NCI-H446 (cell line): ENCODE measurements around the gene TDRKH.

Source experiments
- DNase-seq, 2 experiments: peaks; one replicate each; lab custom pipeline; 2025; lab: John Stamatoyannopoulos, UW

The TDRKH gene

GRCh38 chr1:151822404-151822803 lies 32.1 kb upstream of the TDRKH start:
- DNase-seq, result no peak

- peak in 1 of 2 experiments; percentile 38 for DNase-seq
These were observed 30.6 kb upstream of the TDRKH start for GRCh38 chr1:151820940-151821339.

DNA sequence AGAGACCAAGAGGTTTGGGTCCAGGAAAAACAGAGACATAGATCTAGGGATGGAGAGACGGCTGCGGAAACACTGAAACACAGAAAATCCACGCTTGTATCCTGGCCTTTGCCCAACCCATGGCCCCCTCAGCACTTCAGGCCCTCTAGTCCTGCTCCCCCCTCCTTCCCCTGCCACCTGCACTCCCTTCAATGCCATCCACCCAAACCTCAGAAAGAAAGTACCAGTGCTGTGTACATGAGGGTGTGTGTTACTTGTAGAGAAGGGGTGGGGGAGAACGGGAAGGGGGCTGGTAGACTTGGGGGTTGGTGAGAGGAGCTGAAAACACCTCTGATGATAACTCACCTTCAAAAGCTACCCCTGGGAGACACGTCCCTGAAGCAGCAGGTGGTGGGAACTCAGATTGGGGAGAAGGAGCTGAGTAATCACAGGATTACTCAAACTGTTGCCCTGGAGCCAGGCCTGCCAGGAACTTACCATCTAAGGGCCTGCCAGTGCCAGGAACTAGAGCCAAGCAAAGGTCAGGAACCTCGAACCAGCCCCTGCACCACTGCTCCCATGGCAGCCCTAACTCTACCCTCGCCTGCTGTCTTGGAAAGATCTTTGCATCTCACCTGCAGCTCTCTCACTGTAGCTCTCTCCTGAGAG lies 29.8 kb upstream of the TDRKH start:
- DNase-seq, result no peak

DNA sequence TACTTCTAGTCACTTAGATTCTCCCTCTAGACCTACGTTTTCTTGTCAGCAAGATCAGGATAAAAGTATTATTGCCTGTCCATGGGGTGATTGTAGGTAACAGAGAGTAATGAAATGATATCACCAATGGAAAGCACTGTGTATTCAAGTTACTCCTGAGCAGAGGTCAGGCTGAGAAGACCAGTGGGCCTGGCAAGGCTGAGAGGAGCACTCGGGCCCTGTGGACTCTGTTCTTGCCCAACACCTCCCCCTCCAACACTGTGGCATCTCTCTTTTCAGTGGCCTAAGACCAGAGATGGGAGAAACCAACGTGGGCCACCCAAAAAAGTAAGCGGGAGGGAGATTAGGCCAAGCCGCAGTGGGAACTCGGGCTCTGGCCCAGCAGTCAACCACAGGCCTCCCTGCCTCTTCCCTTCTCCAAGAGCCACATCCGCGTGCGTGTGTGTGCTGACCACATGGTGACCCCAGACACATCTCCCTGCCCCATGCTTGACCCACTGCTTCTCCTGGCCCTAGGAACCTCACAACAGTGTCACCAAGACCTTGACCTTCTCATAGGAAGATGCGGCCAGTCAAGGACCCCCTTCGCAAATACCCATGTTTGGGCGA lies 29.0 kb upstream of the TDRKH start:
- DNase-seq, result no peak

- DNase-seq, result no peak
These were observed 27.0 kb upstream of the TDRKH start for GRCh38 chr1:151817353-151817730.

GRCh38 chr1:151816548-151817352 lies 26.4 kb upstream of the TDRKH start:
- no peak for DNase-seq

- DNase-seq, result no peak
These were observed 25.5 kb upstream of the TDRKH start for GRCh38 chr1:151815716-151816327.

GRCh38 chr1:151814971-151815545 lies 24.8 kb upstream of the TDRKH start:
- no peak for DNase-seq

GRCh38 chr1:151814426-151814825 lies 24.1 kb upstream of the TDRKH start:
- no peak for DNase-seq

DNA sequence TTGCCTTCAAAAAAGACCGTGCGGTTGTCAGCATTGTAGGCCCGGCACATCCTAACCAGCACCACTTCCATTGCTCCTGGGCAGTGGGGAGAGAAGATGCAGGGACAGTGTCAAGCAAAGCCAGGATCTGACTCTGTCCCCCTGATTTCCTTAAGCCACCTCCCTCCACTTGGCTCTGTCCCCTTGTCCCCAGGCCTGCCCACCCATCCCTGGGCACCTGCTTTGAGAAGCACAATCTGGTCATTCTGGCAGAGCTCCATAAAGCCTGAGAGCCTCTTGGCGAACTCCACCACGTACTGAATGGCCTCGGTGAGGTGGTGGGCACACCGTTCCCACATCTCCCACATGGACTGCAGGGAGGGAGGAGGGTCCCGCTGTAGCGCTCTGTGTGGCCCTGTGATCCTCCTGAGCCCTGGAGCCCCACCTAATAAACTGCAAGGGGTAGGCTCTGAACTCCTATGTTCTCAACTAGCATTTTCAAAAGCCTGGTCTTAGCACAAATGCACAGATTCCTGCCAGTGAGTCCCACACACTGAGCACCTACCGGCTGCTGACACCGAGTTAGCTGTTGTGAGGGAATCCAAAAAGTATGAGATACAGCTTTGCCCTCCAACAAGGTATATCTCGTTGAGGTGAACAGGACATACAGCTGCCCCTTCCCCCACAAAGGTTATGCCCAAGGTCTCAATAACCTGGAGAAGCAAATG lies 23.1 kb upstream of the TDRKH start:
- no peak for DNase-seq

GRCh38 chr1:151811181-151811580 lies 20.9 kb upstream of the TDRKH start:
- DNase-seq, result peak in 1 of 2 experiments; percentile 48

DNA sequence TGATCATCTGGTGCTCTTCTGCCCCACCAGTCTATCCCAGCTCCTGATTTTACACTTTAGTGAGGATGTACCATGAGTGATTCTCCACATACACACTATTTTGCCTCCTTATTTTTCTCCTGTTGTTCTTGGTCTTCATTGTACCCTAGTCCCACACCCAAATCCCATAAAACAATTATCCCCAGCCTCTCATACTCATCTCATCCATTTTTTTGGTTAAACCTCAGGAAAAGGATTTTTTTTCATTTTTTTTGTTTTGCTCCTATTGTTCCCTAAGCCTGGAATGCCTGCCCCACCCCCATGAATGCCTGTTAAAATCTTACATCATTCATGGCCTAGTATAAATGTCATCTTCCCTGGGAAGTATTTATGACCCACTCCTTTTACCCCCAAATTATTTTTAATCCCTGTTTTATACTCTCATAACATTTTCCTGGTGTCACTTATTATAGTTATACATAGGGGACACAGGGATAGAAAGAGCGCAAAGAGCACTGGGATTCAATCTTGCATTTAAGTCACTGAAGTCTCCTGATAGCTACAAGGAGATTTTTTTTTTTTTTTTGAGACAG lies 19.8 kb upstream of the TDRKH start:
- no peak for DNase-seq

DNA sequence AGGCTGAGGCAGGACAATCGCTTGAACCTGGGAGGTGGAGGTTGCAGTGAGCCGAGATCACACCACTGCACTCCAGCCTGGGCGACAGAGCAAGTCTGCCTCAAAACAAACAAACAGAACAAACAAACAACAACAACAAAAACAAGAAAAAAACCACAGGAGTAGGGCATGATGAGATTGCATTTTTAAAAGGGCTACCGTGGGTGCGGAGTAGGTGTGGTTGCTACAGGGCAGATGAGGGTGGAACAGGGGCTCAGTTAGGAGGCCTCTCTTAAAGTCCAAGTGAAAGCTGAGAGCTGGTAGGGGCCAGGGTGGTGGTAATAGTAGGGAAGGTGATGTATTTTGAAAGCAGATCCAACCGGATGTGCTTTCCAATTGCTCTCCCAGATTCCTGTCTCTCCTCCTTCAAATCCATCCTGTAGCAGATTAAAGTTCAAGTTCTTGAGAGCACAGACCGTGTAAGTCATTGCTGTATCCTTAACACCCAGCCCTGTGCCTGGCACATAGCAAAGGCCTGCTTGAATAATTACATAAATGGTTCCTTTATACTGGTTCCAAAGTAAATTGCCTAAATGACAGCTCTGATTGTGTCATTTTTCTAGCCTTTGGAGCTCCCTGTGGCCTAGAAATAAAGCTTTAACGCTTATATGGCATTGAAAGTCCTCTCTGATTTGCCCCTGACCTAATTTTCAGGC lies 19.1 kb upstream of the TDRKH start:
- no peak for DNase-seq

DNA sequence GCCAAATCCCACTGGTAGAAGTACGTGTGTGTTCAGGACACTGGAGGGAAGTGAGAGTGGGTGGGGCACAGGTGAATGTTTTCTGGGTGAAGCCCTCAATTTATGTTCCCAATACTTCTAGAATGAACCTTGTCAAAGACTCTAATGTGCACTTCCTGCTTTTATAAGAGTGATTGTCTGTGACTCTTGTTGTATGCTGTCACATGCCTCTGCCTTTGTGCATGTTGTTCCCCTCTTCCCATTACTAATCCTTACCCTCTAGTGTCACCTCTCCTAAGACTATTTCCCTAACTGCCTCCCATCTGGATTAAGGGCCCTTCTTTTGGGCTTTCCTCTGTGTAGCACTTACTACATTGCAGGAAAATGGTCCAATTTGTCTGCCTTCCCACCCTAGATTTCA lies 17.5 kb upstream of the TDRKH start:
- no peak for DNase-seq

- peak in 1 of 2 experiments; percentile 32 for DNase-seq
These were observed 16.8 kb upstream of the TDRKH start for GRCh38 chr1:151807131-151807530.

- no peak for DNase-seq
These were observed 15.9 kb upstream of the TDRKH start for GRCh38 chr1:151806170-151806569.

- DNase-seq, result no peak
These were observed 14.9 kb upstream of the TDRKH start, which contains the start of gene LINGO4 for GRCh38 chr1:151805066-151805820. TSS of gene LINGO4 (minus strand) at chr1:151805419. CDS start at chr1:151802704, 2,715 bp downstream.

DNA sequence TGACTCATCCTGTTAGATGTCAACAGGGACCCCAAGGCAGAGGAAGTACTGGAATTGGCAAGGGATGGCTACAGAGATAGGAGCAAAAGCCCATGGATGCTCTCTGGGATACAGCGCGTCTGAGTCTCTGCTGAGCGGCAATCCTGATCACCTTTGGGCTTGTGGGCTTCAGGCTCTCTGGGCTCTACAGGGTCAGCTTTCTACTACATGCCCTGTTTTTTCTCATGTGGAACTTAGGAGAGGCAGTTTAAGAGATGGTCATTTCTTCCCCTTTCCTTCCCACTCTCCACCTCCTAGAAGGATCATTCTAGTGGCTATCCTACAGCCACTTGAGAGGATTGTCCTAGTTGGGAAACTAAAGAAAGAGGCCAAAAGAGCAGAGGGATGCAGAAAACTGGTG lies 13.6 kb upstream of the TDRKH start:
- DNase-seq, result no peak

DNA sequence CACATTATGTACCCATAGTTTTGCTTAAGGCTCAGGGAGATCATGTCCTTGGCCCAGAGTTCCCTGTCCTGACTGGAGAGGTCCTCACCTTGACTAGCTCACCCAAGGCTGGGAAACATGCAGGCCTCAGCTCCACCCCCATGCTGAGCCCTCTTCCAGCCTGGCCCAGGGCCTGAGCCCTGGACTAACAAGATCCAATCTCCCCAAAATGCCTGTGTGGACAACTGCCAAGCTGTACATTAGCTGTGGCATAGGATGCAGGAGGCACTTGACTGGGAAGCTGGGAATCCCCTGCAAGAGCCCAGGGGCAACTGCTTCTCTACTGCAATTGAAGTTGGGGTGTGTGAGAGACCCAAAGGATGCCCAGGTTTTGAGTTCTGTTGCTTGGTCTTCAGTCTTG lies 12.9 kb upstream of the TDRKH start:
- no peak for DNase-seq

DNA sequence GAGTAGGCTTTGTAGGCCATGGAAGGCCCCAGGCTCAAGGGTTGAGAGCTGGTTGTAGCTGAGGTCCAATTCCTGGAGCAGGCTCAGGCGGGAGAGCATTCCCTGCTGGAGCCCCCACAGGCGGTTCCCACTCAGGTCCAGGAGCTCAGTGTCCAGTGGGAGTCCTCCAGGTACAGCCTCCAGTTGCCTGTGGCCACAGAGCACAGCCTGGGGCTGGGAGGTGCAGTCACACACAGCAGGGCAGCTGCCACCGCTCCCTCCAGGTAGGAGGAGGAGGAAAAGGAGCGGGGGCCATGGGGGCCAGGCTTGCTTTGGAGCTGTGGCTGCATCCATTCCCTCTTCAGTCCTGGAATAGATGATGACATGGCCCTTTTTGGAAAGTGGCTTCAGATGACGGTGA lies 12.1 kb upstream of the TDRKH start:
- DNase-seq, result no peak
